ENCODE data around the gene PTH1R.

The PTH1R gene

GRCh38 chr3:46864061-46864881, 13.2 kb upstream of the PTH1R start:
- no peak for DNase-seq

- no peak for DNase-seq
Measured at GRCh38 chr3:46865031-46865507, 12.5 kb upstream of the PTH1R start.

- no peak for DNase-seq
Measured at GRCh38 chr3:46865546-46865945, 12.0 kb upstream of the PTH1R start.

GRCh38 chr3:46866032-46866595, 11.4 kb upstream of the PTH1R start:
- DNase-seq = no peak

- peak; percentile 72 for DNase-seq
Measured at GRCh38 chr3:46866720-46867549, 10.6 kb upstream of the PTH1R start.

DNA sequence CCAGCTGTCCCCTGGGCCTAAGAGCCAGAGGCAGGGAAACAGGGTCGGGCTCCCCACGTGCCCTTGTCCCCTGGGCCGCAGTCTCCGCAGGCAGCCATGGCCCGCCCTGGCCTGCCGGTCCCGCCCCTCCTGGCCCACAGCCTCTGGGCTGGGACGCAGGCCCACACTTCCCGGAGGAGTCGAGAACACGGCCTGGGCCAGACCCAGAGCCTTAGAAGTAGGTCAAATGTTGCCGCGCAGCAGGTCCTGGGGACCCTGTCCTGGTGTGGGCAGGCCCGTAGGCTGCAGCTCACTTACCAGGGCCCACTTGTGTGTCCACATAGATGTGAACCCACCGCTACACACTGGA, 10.0 kb upstream of the PTH1R start:
- peak; percentile 68 for DNase-seq

DNA sequence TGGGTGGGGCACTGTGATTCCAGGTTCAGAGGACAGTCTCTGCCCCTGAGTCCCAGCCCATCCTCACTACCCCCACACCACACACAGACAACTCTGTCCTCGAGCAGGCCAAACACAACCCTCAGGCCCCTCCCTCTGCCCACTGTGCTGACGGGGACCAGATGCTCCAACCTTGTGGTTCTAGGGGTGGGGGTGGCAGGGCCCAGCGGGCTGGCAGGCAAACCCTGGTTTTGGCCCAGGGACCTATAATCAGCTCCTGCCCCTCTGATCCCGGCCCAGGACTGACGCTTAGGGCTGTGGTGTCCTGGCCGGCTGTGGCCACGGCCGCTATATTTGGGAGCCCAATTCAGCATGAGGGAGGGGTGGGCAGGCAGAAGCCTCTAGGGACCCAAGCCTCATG, 9.2 kb upstream of the PTH1R start:
- no peak for DNase-seq

DNA sequence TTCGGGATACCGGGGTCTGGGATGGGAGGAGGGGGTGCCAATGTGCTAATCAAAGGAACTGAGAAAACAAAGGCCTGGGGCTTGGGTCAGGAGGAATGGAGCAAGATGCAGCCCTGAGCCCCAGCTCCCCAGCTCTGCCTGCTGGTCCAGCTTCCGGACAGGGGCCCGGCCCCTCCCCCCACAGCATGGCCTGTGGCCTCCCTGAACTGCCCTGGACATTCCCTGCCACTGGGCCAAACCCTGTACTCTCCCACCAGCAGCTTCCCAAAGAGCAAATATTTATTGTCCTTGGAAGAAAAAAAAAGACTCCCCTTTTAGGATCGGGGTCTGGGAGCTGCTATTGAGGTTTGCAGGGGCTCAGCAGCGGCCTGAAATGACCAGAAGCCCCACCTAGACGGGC, 8.6 kb upstream of the PTH1R start:
- no peak for DNase-seq

DNA sequence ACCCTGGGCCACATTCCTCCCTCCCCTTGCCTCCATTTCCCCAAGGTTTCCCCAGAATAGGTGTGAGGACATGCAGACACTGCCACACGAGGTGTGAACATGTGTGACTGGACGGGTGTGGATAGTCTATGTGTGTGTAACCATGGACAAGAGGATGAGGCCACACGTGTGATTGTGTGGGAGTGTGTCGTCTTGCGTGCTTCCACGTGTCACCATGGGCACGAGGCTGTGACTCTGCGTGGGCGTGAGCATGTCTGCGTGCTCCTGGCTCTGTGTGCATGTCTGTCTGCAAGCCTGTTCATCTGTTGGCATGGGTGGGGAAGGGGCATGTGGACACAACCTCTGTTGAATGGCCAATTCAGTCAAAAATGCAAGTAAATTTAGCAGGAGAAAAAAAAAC, 8.1 kb upstream of the PTH1R start:
- DNase-seq = no peak

DNA sequence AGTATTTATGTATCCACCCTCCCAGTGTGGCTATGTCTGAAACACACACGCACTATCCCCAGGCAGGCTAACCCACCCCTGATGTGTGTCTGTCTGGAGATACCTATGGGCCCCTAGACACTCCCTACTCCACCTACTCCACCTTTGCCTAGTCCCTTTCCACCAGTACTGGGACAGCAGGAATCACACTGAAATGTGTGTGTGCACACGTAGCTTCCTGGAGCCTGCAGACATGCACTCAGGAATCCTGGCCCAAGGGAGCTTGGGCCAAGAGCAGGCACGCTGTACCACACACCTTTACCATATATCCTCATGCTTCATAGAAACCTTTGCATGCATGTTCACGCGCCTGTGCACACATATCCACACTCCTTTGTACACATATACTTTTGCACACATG, 6.9 kb upstream of the PTH1R start:
- no peak for DNase-seq

DNA sequence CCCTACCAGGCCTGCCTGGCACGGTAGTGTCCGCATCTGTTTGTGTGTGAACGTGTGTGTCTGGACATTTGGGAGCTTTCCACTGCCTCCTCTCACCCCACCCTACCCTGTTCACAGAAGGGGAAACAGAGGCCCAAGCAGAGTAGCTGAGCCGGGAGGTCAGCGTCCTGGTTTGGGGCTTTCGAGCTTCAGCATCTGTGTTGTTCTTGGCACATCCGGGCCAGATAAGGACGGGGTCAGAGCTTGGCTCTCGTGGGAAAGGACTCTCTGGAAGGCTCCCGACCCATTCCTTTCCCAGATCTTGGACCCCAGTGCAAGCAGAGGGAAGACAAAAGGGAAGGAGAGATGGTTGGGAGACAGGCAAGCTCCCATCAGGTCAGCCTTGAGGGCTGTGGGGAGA, 6.3 kb upstream of the PTH1R start:
- no peak for DNase-seq

GRCh38 chr3:46873521-46873920, 4.0 kb upstream of the PTH1R start:
- no peak for DNase-seq

DNA sequence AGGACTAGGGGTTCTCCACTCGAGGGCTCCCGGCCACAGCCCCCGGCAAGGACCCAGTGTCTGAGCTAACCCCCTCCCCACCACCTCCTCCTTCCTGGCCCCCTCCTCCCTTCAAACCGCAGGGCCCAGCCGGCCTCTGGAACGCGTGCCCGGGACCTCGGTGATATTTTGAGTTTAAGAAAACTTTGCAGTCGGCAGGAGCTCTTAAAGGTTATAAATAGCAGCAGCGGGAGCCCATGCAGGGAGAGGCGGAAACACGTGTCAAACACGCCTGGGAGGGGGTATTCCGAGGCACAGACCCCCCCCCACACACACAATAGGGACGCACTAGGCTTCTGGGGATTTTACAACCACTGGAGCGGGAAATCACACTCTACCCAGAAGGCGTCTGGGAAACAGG, 3.1 kb upstream of the PTH1R start:
- DNase-seq = no peak

DNA sequence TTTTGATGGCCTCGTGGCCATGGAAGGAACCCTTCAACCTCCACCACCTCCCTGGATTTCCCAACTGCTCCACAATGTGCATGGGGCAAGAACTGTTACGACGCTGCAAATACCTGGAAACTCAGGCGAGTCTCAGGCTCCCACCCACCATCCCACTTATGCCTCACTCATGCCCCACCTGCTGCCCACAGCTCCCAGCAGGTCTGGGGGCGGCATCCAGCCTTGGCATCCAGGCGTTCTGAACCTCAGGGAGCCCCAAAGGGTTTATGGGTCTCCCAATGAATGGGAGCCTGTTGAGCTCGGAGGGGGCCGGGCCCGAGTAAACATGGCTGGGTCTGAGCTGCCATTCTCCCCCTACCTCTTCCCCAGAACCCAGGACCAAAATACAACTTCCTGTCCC, 2.0 kb upstream of the PTH1R start:
- no peak for DNase-seq

GRCh38 chr3:46876313-46877300, 914 bp upstream of the PTH1R start:
- DNase-seq = no peak

- no peak for DNase-seq
Measured at GRCh38 chr3:46878781-46879436, 1.4 kb downstream of the PTH1R start.

GRCh38 chr3:46880884-46881595, 3.5 kb downstream of the PTH1R start:
- DNase-seq = no peak

GRCh38 chr3:46881596-46882376, 4.3 kb downstream of the PTH1R start:
- no peak for DNase-seq

GRCh38 chr3:46882377-46883053, 5.0 kb downstream of the PTH1R start:
- no peak for DNase-seq
